NCI-H1105 treated with DMSO at 0.1 percent for 48 hours (cell line): ENCODE data around the gene LMNA.

ENCODE experiments used
- DNase-seq: peaks from one replicate; lab custom pipeline; 2025; lab: John Stamatoyannopoulos, UW

Gene LMNA

GRCh38 chr1:156081917-156082308 is 32.6 kb upstream of the LMNA start:
- DNase-seq = peak; percentile 14

- peak; percentile 80 for DNase-seq
Measured at GRCh38 chr1:156082309-156083091, 32.0 kb upstream of the LMNA start, which contains the start of gene MEX3A. TSS of gene MEX3A (minus strand) at chr1:156082465. CDS start at chr1:156081998, 467 bp downstream.

GRCh38 chr1:156083800-156084790 is 30.4 kb upstream of the LMNA start:
- DNase-seq = no peak

GRCh38 chr1:156086256-156086662 is 28.3 kb upstream of the LMNA start:
- DNase-seq = no peak

- no peak for DNase-seq
Measured at GRCh38 chr1:156089704-156090103, 24.8 kb upstream of the LMNA start.

- DNase-seq = no peak
Measured at GRCh38 chr1:156090138-156090839, 24.2 kb upstream of the LMNA start.

GRCh38 chr1:156090840-156091188 is 23.7 kb upstream of the LMNA start:
- DNase-seq = peak; percentile 74

- no peak for DNase-seq
Measured at GRCh38 chr1:156091610-156092009, 22.9 kb upstream of the LMNA start.

GRCh38 chr1:156095906-156096508 is 18.5 kb upstream of the LMNA start:
- DNase-seq = no peak

GRCh38 chr1:156096640-156097391 is 17.7 kb upstream of the LMNA start:
- DNase-seq = peak; percentile 58

- DNase-seq = no peak
Measured at GRCh38 chr1:156097499-156098178, 16.9 kb upstream of the LMNA start.

- no peak for DNase-seq
Measured at GRCh38 chr1:156098784-156099183, 15.7 kb upstream of the LMNA start.

- DNase-seq = no peak
Measured at GRCh38 chr1:156099282-156099681, 15.2 kb upstream of the LMNA start.

- peak; percentile 47 for DNase-seq
Measured at GRCh38 chr1:156100205-156100995, 14.1 kb upstream of the LMNA start.

- no peak for DNase-seq
Measured at GRCh38 chr1:156101880-156102279, 12.6 kb upstream of the LMNA start.

GRCh38 chr1:156102633-156103511 is 11.6 kb upstream of the LMNA start:
- no peak for DNase-seq

- no peak for DNase-seq
Measured at GRCh38 chr1:156103521-156103947, 11.0 kb upstream of the LMNA start.

GRCh38 chr1:156104065-156104810 is 10.3 kb upstream of the LMNA start:
- DNase-seq = peak; percentile 23
